ENCODE data around the gene NUDT22.

NUDT22 gene

DNA sequence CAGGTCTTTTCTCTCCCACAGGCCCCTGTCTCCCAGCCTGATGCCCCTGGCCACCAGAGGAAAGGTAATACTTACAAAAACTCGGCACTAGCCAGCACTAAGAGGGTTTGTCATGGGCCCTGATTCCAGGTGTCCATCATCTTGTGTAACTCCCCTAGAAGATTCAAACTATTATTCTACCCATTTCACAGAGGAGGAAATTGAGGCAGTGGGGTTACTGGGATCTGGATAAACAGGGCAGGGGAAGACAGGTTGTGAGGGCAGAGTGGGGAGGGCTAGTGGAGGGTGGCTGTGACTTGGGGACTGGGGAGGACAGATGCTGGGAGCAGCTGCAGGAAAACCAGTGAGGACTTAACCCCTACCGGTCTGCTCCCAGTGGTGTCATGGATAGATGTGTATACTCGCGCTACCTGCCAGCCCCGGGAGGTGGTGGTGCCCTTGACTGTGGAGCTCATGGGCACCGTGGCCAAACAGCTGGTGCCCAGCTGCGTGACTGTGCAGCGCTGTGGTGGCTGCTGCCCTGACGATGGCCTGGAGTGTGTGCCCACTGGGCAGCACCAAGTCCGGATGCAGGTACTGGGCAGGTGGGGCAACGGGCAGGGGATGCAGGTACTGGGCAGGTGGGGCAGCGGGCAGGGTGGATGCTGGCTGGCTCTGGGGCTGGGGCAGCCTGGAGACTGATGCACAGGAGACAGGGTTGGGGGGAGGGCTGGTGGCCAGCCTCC is 9.5 kb downstream of the NUDT22 start:
- in situ Hi-C loops (cut with MboI; ENCODE audit: low sequenced_read_pairs, unreplicated experiment), result no loop called here
- TF ChIP-seq, protein P1, sequence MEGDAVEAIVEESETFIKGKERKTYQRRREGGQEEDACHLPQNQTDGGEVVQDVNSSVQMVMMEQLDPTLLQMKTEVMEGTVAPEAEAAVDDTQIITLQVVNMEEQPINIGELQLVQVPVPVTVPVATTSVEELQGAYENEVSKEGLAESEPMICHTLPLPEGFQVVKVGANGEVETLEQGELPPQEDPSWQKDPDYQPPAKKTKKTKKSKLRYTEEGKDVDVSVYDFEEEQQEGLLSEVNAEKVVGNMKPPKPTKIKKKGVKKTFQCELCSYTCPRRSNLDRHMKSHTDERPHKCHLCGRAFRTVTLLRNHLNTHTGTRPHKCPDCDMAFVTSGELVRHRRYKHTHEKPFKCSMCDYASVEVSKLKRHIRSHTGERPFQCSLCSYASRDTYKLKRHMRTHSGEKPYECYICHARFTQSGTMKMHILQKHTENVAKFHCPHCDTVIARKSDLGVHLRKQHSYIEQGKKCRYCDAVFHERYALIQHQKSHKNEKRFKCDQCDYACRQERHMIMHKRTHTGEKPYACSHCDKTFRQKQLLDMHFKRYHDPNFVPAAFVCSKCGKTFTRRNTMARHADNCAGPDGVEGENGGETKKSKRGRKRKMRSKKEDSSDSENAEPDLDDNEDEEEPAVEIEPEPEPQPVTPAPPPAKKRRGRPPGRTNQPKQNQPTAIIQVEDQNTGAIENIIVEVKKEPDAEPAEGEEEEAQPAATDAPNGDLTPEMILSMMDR (IDR thresholded peaks at IDR 0.05; ENCODE audit: borderline replicate concordance, control extremely low read depth, extremely low read depth, insufficient read depth, missing control alignments), result no peak
- DNase-seq (ENCODE audit: low spot score), result no peak

DNA sequence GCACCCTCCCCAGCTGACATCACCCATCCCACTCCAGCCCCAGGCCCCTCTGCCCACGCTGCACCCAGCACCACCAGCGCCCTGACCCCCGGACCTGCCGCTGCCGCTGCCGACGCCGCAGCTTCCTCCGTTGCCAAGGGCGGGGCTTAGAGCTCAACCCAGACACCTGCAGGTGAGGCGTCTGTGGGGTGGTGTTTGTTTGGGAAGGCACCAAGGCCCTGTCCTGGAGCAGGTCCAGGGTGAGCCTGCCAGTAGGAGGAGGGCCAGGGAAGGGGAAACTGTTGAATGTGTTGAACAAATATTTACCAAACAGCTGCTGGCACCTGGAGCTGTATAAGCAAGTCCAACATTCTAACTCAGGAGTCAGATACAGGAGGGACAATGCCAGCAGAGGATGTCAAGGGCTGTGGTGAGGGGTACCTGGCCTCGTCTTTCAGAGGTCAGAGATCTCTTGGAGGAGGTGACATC is 11.4 kb downstream of the NUDT22 start:
- in situ Hi-C loops (cut with MboI; ENCODE audit: low sequenced_read_pairs, unreplicated experiment), result no loop called here
- TF ChIP-seq, protein P1 (IDR thresholded peaks at IDR 0.05; ENCODE audit: borderline replicate concordance, control extremely low read depth, extremely low read depth, insufficient read depth, missing control alignments), result no peak
- DNase-seq (ENCODE audit: low spot score), result no peak

DNA sequence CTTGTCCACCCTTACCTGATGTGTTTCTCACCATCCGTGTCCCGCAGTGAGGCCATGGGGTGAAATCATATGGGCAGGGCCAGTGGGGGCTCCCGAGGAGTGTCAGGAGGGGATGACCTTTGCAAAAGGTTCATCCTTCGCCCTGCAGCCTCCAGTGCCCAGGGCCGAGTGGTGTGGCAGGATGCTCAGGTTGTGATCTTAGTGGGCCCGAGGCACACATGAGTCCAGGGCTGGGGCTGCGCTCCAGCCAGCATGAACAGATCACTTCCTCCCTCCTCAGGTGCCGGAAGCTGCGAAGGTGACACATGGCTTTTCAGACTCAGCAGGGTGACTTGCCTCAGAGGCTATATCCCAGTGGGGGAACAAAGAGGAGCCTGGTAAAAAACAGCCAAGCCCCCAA is 12.0 kb downstream of the NUDT22 start:
- TF ChIP-seq, protein P1 (IDR thresholded peaks at IDR 0.05; ENCODE audit: borderline replicate concordance, control extremely low read depth, extremely low read depth, insufficient read depth, missing control alignments), result no peak
- in situ Hi-C loops (cut with MboI; ENCODE audit: low sequenced_read_pairs, unreplicated experiment), result no loop called here
- DNase-seq (ENCODE audit: low spot score), result no peak

DNA sequence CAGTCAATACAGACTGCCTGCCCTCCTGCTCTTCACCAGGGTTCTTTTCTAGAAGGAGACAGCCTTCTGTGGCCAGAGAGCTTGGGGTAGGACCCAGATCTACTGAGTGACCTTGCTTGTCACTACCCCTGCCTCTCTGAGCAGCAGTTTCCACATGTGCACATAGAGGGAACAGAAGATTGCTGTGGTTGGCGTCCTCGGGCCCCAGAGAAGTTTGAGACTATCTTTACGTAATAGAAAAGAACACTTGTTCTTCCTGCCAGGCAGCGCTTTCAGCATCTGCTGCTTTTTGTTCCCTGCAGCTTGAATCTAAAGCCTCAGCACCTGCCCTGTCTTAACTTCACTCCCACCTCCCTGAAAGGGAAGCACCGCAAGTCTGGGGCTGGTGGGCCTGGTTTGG is 12.9 kb downstream of the NUDT22 start:
- TF ChIP-seq, protein P1 (IDR thresholded peaks at IDR 0.05; ENCODE audit: borderline replicate concordance, control extremely low read depth, extremely low read depth, insufficient read depth, missing control alignments), result no peak
- in situ Hi-C loops (cut with MboI; ENCODE audit: low sequenced_read_pairs, unreplicated experiment), result no loop called here
- DNase-seq (ENCODE audit: low spot score), result no peak

DNA sequence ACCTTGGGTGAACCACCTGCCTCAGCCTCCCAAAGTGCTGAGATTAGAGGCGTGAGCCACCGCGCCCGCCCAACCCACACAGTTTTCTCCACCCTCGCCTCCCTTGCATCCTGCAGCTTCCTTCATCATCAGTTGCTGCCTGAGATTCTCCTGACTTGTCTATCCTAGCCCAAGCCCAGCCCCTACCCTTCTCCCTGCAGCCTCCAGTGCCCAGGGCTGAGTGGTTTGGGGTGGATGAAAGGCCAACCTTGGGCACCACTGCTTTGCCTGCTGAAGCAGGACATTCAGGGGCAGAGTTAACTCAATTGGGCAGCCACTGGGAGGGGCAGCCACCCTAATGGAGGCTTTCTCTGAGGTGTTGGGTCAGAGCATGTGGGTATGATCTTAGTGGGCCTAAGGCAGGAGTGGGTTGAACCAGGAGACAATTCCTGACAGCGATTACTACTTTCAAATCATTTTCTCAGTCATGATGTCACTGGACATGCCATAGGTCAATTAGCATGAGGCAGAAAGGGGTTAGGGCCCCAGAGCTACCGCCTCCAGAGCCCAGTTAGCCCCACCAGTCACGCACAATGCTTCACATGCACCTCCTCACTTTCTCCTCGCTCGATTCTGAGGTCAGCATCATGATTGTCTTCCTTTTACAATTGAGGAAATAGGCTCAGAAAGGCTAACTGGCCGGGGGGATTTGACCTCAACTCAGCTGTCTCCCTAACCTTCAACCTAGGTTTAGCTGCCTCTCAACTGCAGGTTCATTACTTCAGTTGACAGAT is 13.8 kb downstream of the NUDT22 start:
- in situ Hi-C loops (cut with MboI; ENCODE audit: low sequenced_read_pairs, unreplicated experiment), result no loop called here
- peak; percentile 75 for DNase-seq (ENCODE audit: low spot score)

More for the DNA sequence above, 13.8 kb downstream of the NUDT22 start:
- TF ChIP-seq, protein P1 (IDR thresholded peaks at IDR 0.05; ENCODE audit: borderline replicate concordance, control extremely low read depth, extremely low read depth, insufficient read depth, missing control alignments), result no peak

Measured in GM13976 (cell line).